ENCODE results near the gene TMEM225. TPM values are rescaled to one million over a fixed set of nuclear protein-coding genes. Genes with fewer than 3 reads are reported as not detected.

Gene TMEM225
- total RNA-seq, 4 donors from 2014 or later = not detected

- intact Hi-C loops (cut with DNase I; ENCODE audit: low total_unique reads) = no loop called here
- Histone ChIP-seq H3K4me3 (no peak overlapping the region), H3K27ac (no peak overlapping the region), H3K36me3 (no peaks in the 10 kb centered on the region), H3K27me3 (no peaks in the 10 kb centered on the region), H3K9me3 (no peaks in the 10 kb centered on the region), H3K4me1 (no peaks in the 10 kb centered on the region)
- in situ Hi-C loops (cut with MboI; ENCODE audit: low sequenced_read_pairs in 4 of 4) = no loop called here
- TF ChIP-seq POLR2A (IDR thresholded peaks at IDR 0.05) = no peak
- TF ChIP-seq, protein P1, sequence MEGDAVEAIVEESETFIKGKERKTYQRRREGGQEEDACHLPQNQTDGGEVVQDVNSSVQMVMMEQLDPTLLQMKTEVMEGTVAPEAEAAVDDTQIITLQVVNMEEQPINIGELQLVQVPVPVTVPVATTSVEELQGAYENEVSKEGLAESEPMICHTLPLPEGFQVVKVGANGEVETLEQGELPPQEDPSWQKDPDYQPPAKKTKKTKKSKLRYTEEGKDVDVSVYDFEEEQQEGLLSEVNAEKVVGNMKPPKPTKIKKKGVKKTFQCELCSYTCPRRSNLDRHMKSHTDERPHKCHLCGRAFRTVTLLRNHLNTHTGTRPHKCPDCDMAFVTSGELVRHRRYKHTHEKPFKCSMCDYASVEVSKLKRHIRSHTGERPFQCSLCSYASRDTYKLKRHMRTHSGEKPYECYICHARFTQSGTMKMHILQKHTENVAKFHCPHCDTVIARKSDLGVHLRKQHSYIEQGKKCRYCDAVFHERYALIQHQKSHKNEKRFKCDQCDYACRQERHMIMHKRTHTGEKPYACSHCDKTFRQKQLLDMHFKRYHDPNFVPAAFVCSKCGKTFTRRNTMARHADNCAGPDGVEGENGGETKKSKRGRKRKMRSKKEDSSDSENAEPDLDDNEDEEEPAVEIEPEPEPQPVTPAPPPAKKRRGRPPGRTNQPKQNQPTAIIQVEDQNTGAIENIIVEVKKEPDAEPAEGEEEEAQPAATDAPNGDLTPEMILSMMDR (IDR thresholded peaks at IDR 0.05 in 4 of 5, conservative IDR thresholded peaks at IDR 0.05 in 1 of 5) = no peak
- DNase-seq (no peak), ATAC-seq (no peak)
Observed at GRCh38 chr11:123841174-123841573, 44.3 kb downstream of the TMEM225 start.

GRCh38 chr11:123839131-123839530 lies 46.3 kb downstream of the TMEM225 start:
- DNase-seq = no peak
- in situ Hi-C loops (cut with MboI; ENCODE audit: low sequenced_read_pairs in 4 of 4) = no loop called here
- Histone ChIP-seq H3K4me1 (no peaks in the 10 kb centered on the region), H3K4me3 (no peak overlapping the region), H3K36me3 (no peaks in the 10 kb centered on the region), H3K27me3 (no peaks in the 10 kb centered on the region), H3K27ac (no peak overlapping the region), H3K9me3 (no peaks in the 10 kb centered on the region)
- TF ChIP-seq, protein P1 (IDR thresholded peaks at IDR 0.05 in 4 of 5, conservative IDR thresholded peaks at IDR 0.05 in 1 of 5) = no peak
- TF ChIP-seq POLR2A (IDR thresholded peaks at IDR 0.05) = no peak
- ATAC-seq = no peak
- intact Hi-C loops (cut with DNase I; ENCODE audit: low total_unique reads) = no loop called here

GRCh38 chr11:123838659-123839058 lies 46.8 kb downstream of the TMEM225 start:
- TF ChIP-seq, protein P1 (IDR thresholded peaks at IDR 0.05 in 4 of 5, conservative IDR thresholded peaks at IDR 0.05 in 1 of 5) = no peak
- no peak for TF ChIP-seq POLR2A (IDR thresholded peaks at IDR 0.05)
- intact Hi-C loops (cut with DNase I; ENCODE audit: low total_unique reads) (no loop called here), in situ Hi-C loops (cut with MboI; ENCODE audit: low sequenced_read_pairs in 4 of 4) (no loop called here)
- Histone ChIP-seq H3K27me3 (no peaks in the 10 kb centered on the region), H3K4me3 (no peak overlapping the region), H3K4me1 (no peaks in the 10 kb centered on the region), H3K9me3 (no peaks in the 10 kb centered on the region), H3K27ac (no peak overlapping the region), H3K36me3 (no peaks in the 10 kb centered on the region)
- DNase-seq = no peak
- ATAC-seq = no peak

DNA sequence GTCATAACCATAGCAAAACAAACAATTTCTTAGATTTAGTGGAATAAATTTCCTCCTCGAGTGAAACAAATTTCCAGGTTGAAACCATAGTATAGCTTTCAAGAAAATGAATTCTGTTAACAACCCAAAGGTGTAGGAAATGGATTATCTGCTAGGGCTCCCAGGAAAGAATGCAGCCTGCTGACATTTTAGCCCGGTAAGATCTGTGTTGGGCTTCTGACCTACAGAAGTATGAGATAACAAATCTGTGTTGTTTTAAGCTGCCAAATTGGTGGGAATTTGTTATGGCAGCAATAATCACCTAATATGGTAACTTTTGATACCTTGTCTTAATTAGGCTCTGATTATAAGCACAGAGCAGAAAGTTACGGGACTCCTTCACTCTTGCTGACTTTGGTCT lies 47.3 kb downstream of the TMEM225 start:
- Histone ChIP-seq H3K36me3 (no peaks in the 10 kb centered on the region), H3K9me3 (no peaks in the 10 kb centered on the region), H3K27me3 (no peaks in the 10 kb centered on the region), H3K4me1 (no peaks in the 10 kb centered on the region), H3K4me3 (no peak overlapping the region), H3K27ac (no peak overlapping the region)
- in situ Hi-C loops (cut with MboI; ENCODE audit: low sequenced_read_pairs in 4 of 4) = no loop called here
- ATAC-seq (no peak), DNase-seq (no peak)
- TF ChIP-seq POLR2A (IDR thresholded peaks at IDR 0.05) = no peak
- TF ChIP-seq, protein P1 (IDR thresholded peaks at IDR 0.05 in 4 of 5, conservative IDR thresholded peaks at IDR 0.05 in 1 of 5) = no peak
- intact Hi-C loops (cut with DNase I; ENCODE audit: low total_unique reads) = no loop called here

GRCh38 chr11:123833095-123833494 lies 52.4 kb downstream of the TMEM225 start:
- no peak for DNase-seq
- Histone ChIP-seq H3K4me3 (no peak overlapping the region), H3K4me1 (no peaks in the 10 kb centered on the region), H3K9me3 (no peaks in the 10 kb centered on the region), H3K36me3 (no peaks in the 10 kb centered on the region), H3K27me3 (no peaks in the 10 kb centered on the region), H3K27ac (no peak overlapping the region)
- ATAC-seq = no peak
- no peak for TF ChIP-seq POLR2A (IDR thresholded peaks at IDR 0.05)
- TF ChIP-seq, protein P1 (IDR thresholded peaks at IDR 0.05 in 4 of 5, conservative IDR thresholded peaks at IDR 0.05 in 1 of 5) = no peak
- intact Hi-C loops (cut with DNase I; ENCODE audit: low total_unique reads) (no loop called here), in situ Hi-C loops (cut with MboI; ENCODE audit: low sequenced_read_pairs in 4 of 4) (no loop called here)

Measured in gastrocnemius medialis (tissue), 4 donors.